PC-3 (cell line): ENCODE data around the gene ZSCAN29.

Source experiments
- CTCF ChIP-seq: fragments of 300-600 bp; sonication (generic); conservative IDR thresholded peaks from 2 replicates; pipeline ENCODE4 v1.5.1; 2017; ENCODE audit warnings: antibody characterized with exemption, low read depth, mild to moderate bottlenecking, low read length
- EZH2 ChIP-seq: fragments of 300-600 bp; sonication (generic); IDR thresholded peaks from one replicate; pipeline ENCODE4 v1.6.1; 2017; ENCODE audit warnings: antibody characterized with exemption, mild to moderate bottlenecking, low read length; ENCODE audit not compliant: unreplicated experiment
- EZH2phosphoT487 ChIP-seq: fragments of 300-600 bp; sonication (generic); IDR thresholded peaks from 2 replicates; pipeline ENCODE4 v1.6.1; 2018; ENCODE audit warnings: mild to moderate bottlenecking, antibody characterized with exemption, low read length, borderline replicate concordance

GRCh38 chr15:43390723-43391122 is 19.9 kb upstream of the ZSCAN29 start:
- no peak for TF ChIP-seq CTCF
- no peak for TF ChIP-seq EZH2
- TF ChIP-seq EZH2phosphoT487: no peak
